Activated CD4-positive, alpha-beta T cell treated with anti-CD3 and anti-CD28 coated beads, Interleukin-2, amount 10 ng/mL, durations not matched to agents 7 days and 5 days (primary cell): ENCODE data around the gene KCNJ12. TPM values are rescaled to one million over a fixed set of nuclear protein-coding genes. Genes with fewer than 3 reads are reported as not detected.
"Not testable (repeated sequence)": the region's sequence is repeated elsewhere in the genome, so short reads cannot be mapped to it uniquely, and the experiment has no call there.

Experiments used
- CTCF ChIA-PET: fragments of 350-600 bp; sonication (Branson Sonifier 250); formaldehyde crosslinking; loops from one replicate; lab custom pipeline; 2021; ENCODE audit warnings: antibody characterized with exemption; lab: Charles Lee
- POLR2A ChIA-PET: fragments of 350-600 bp; sonication (Branson Sonifier 250); formaldehyde crosslinking; loops from one replicate; lab custom pipeline; 2021; ENCODE audit warnings: antibody characterized with exemption; lab: Charles Lee
- DNase-seq: peaks from one replicate; pipeline ENCODE4 v3.0.0-alpha.2; 2020
- H3K27ac Mint-ChIP-seq: one replicate; pipeline ENCODE4 v1.8.0; 2021; ENCODE audit warnings: mild to moderate bottlenecking, moderate library complexity, mixed read lengths
- H3K27me3 Mint-ChIP-seq: one replicate; pipeline ENCODE4 v1.8.0; 2021; ENCODE audit warnings: mixed read lengths
- H3K36me3 Mint-ChIP-seq: one replicate; pipeline ENCODE4 v1.8.0; 2021; ENCODE audit warnings: low read depth, mixed read lengths
- H3K4me1 Mint-ChIP-seq: one replicate; pipeline ENCODE4 v1.8.0; 2021; ENCODE audit warnings: mixed read lengths
- H3K4me3 Mint-ChIP-seq: one replicate; pipeline ENCODE4 v1.8.0; 2021; ENCODE audit warnings: mild to moderate bottlenecking, moderate library complexity, mixed read lengths
- H3K9me3 Mint-ChIP-seq: one replicate; pipeline ENCODE4 v1.8.0; 2021; ENCODE audit warnings: mixed read lengths
- total RNA-seq, 2 experiments: library from RNA; stranded (reverse); gene quantifications; one replicate each; pipeline ENCODE4 v1.2.3, GENCODE V29; 2021

KCNJ12 gene
- total RNA-seq, 2 experiments from 2014 or later, result not detected

GRCh38 chr17:21404106-21404505 lies 27.9 kb downstream of the KCNJ12 start:
- CTCF ChIA-PET, POLR2A ChIA-PET, H3K4me1 Mint-ChIP-seq, H3K27ac Mint-ChIP-seq, H3K27me3 Mint-ChIP-seq, H3K36me3 Mint-ChIP-seq, H3K9me3 Mint-ChIP-seq, H3K4me3 Mint-ChIP-seq, DNase-seq: not testable (repeated sequence)

- H3K27ac Mint-ChIP-seq, H3K4me3 Mint-ChIP-seq, H3K4me1 Mint-ChIP-seq, DNase-seq, H3K36me3 Mint-ChIP-seq, CTCF ChIA-PET, H3K27me3 Mint-ChIP-seq, H3K9me3 Mint-ChIP-seq, POLR2A ChIA-PET: not testable (repeated sequence)
Measured at GRCh38 chr17:21404539-21404938, 28.4 kb downstream of the KCNJ12 start.

DNA sequence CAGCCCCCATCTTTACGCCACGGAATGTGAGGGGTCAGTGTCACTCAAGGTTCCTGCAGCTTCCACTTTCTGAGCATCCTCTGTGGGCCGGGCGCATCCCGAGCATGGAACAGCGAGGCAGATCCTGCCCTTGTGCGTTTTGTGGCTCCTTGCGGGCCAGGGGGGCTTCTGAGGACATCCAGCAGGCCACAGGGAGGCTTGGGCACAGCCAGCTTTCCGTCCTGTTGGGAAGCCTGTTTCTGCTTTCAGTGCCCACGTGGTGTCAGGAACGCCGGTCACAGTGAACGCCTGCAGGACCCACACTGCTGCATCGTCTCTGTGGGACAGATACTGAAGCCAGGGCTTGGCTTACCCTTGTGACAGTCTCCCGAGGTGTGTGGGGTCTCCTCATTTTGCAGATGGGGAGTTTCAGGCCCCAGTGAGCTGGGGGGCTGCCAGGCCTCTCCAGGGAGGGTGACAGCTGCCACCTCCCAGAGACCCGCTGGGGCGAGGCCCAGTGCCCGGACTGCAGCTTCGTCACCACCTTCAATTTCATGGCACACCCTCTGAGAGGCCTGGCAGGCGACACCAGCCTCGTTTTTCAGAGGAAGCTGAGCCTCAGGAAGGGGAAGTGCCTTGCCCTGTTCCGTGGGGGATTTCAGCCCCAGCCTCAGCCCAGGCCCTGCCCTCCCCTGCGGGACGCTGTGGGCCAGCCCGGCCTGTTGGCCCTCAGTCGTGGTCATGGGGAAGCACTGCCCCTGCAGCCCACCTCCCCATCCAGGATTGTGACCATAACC lies 29.0 kb downstream of the KCNJ12 start:
- CTCF ChIA-PET, result not testable (repeated sequence)

DNA sequence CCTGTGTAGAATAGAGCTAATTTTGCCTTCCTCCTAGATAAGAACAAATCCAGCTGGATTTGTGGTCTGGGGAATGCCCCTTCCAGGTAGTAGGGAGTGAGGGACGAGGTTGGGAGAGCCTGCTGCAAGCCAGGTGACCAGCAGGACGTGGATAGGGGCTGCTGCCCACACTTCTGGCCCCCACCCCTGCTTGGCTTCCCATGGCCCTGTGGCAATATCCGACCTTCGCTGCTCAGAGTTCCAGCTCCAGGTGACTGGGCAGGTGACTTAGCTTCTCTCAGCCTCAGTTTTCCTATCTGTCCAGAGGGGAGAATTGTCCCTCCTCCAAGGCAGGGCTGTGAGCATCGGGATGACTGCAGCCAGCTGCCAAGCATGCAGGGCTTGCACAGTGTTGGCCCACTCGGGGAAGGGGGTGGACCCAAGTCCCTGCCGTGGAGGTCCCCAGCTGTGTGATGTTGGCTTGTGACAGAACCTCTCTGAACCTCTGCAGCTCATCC lies 29.8 kb downstream of the KCNJ12 start:
- H3K4me3 Mint-ChIP-seq, DNase-seq, H3K9me3 Mint-ChIP-seq, H3K36me3 Mint-ChIP-seq, H3K27me3 Mint-ChIP-seq, POLR2A ChIA-PET, H3K4me1 Mint-ChIP-seq, H3K27ac Mint-ChIP-seq, CTCF ChIA-PET: not testable (repeated sequence)

More for the DNA sequence above, 29.0 kb downstream of the KCNJ12 start:
- DNase-seq, H3K36me3 Mint-ChIP-seq, H3K4me1 Mint-ChIP-seq, POLR2A ChIA-PET, H3K27ac Mint-ChIP-seq, H3K9me3 Mint-ChIP-seq, H3K4me3 Mint-ChIP-seq, H3K27me3 Mint-ChIP-seq: not testable (repeated sequence)

- H3K4me3 Mint-ChIP-seq, DNase-seq, H3K27me3 Mint-ChIP-seq, POLR2A ChIA-PET, CTCF ChIA-PET, H3K27ac Mint-ChIP-seq, H3K36me3 Mint-ChIP-seq, H3K4me1 Mint-ChIP-seq, H3K9me3 Mint-ChIP-seq: not testable (repeated sequence)
Measured at GRCh38 chr17:21406616-21407404, 30.7 kb downstream of the KCNJ12 start.

- H3K4me1 Mint-ChIP-seq, DNase-seq, POLR2A ChIA-PET, H3K27ac Mint-ChIP-seq, H3K4me3 Mint-ChIP-seq, H3K9me3 Mint-ChIP-seq, CTCF ChIA-PET, H3K36me3 Mint-ChIP-seq, H3K27me3 Mint-ChIP-seq: not testable (repeated sequence)
Measured at GRCh38 chr17:21407752-21408151, 31.6 kb downstream of the KCNJ12 start.

DNA sequence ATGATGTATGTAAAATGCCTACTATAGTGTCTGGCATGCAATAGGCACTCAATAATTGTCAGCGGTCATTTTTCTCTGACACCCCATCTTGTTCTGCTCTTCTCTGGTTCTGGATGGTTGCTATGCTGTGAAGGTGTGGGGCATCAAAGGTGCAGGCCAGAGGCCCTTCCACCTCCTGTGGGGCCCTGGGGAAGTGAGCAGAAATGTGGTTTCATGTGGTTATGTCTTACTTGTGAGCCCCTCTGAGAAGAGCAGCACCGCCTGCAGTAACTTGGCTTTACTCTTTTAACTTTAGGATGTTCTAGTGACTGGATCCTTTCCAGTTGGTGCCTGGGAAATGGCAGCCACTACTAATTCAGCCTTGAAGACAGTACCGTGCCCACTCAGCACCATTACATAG lies 32.1 kb downstream of the KCNJ12 start:
- H3K27ac Mint-ChIP-seq, H3K27me3 Mint-ChIP-seq, H3K4me1 Mint-ChIP-seq, H3K4me3 Mint-ChIP-seq, CTCF ChIA-PET, DNase-seq, POLR2A ChIA-PET, H3K36me3 Mint-ChIP-seq, H3K9me3 Mint-ChIP-seq: not testable (repeated sequence)

DNA sequence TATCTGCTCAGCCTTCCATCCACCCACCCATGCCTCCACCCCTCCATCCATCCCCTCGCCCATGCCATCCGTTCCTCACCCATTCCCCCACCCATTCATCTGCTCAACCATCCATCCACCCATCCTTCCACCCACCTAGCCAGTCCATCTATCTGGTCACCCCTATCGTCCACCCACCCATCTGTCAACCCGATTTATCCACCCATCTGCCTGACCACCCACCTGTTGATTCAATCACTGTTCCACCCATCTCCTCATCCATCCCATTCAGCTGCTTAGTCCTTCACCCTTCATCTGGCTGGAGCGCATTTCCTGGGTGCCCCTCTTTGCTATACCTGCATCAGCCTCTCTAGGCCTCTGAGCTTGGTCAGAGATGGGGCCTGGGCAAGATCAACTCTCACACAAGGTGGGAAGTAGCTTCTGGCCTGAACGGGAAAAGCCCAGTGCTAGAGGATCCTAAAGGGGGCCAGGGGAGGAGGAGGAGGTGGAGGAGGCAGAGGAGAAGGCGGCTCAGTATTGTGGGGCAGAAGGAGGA lies 32.7 kb downstream of the KCNJ12 start:
- H3K4me1 Mint-ChIP-seq, DNase-seq, H3K27me3 Mint-ChIP-seq, CTCF ChIA-PET, H3K27ac Mint-ChIP-seq, H3K9me3 Mint-ChIP-seq, H3K36me3 Mint-ChIP-seq, POLR2A ChIA-PET, H3K4me3 Mint-ChIP-seq: not testable (repeated sequence)

DNA sequence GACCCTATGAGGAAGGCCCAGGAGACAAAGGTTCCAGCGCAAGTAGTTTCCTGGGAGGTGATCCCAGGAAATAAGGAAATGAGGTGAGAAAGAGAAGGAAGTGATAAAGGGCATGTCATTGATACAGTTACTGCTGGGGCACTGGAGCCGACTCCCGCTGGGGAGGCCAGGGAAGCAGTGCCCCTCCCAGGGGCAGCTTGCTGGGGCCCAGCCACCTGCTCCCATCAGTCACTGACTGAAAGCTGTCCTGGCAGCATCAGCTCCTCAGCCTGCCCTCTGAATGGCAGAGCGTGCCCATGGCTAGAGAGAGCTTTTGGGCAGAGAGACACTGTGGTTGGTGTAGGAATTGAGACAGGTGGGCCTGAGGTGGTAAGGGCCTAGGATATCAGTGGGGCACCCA lies 33.2 kb downstream of the KCNJ12 start:
- H3K4me1 Mint-ChIP-seq, H3K4me3 Mint-ChIP-seq, CTCF ChIA-PET: not testable (repeated sequence)

DNA sequence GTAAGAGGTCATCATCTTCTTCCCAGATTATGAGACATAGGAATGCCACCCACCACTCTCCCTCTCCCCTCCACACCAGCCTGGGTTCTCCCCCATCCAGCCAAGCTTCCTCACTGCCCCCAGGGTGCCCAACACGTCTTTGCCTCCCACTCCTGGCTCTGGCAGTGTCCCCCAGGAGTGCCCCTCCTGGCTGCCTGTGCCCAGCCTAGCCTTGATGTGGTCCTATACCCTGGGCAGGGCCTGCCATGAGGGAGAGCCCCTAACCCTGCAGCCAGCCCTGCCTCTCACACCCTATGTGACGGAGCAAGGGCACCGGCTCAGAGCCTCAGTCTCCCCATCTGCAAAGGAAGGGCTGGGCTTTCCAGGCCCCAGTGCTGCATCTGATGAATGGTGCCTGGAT lies 33.8 kb downstream of the KCNJ12 start:
- POLR2A ChIA-PET, H3K27me3 Mint-ChIP-seq: not testable (repeated sequence)

More for the DNA sequence above, 33.2 kb downstream of the KCNJ12 start:
- H3K36me3 Mint-ChIP-seq, H3K9me3 Mint-ChIP-seq, POLR2A ChIA-PET, H3K27ac Mint-ChIP-seq, H3K27me3 Mint-ChIP-seq, DNase-seq: not testable (repeated sequence)

GRCh38 chr17:21410371-21410770 lies 34.2 kb downstream of the KCNJ12 start:
- CTCF ChIA-PET, H3K4me1 Mint-ChIP-seq, POLR2A ChIA-PET, DNase-seq, H3K4me3 Mint-ChIP-seq, H3K27me3 Mint-ChIP-seq, H3K36me3 Mint-ChIP-seq, H3K9me3 Mint-ChIP-seq, H3K27ac Mint-ChIP-seq: not testable (repeated sequence)

More for the DNA sequence above, 33.8 kb downstream of the KCNJ12 start:
- H3K36me3 Mint-ChIP-seq, CTCF ChIA-PET, H3K27ac Mint-ChIP-seq, H3K4me1 Mint-ChIP-seq, H3K4me3 Mint-ChIP-seq, DNase-seq, H3K9me3 Mint-ChIP-seq: not testable (repeated sequence)

- H3K27ac Mint-ChIP-seq, H3K4me3 Mint-ChIP-seq, H3K4me1 Mint-ChIP-seq, POLR2A ChIA-PET, DNase-seq, CTCF ChIA-PET, H3K27me3 Mint-ChIP-seq, H3K9me3 Mint-ChIP-seq, H3K36me3 Mint-ChIP-seq: not testable (repeated sequence)
Measured at GRCh38 chr17:21410906-21411678, 34.9 kb downstream of the KCNJ12 start.
